Activated CD4-positive, alpha-beta T cell treated with anti-CD3 and anti-CD28 coated beads, Interleukin-2, amount 50 U/mL, for 4 hours (primary cell): ENCODE results near the gene CST8.

Experiments used
- DNase-seq, 2 experiments: peaks; one replicate each; pipeline ENCODE4 v3.0.0-alpha.2; 2020

Gene CST8

DNA sequence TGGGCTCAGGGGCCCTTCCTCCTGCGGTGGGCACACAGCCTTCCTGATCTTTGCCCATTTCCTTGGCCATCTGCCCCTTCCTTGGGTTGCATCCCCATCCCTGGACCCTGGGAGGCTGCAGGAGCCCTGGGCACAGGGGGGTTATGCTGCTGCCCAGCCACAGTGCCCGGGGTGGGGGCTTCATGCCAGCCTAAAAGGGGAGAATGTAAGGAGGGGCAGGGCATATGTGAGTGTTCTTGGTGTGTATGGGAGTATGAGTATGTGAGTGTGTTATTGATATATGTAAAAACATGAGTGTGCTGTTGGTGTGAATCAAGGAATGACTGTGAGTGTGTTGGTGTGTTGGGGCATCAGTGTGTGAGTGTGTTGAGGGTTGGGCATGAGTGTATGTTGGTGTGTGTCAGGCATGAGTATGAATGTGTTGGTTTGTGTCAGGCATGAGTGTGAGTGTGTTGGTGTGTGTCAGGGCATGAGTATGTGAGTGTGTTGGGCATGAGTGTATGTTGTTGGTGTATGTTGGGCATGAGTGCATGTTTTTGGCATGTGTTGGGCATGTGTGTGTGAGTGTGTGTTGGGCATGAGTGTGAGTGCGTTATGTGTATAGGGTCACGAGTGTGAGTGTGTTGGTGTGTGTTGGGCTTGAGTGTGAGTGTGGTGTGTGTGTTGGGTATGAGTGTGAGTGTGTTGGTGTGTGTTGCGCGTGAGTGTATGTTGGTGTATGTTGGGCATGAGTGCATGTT, 14.7 kb upstream of the CST8 start:
- DNase-seq: no peak

DNA sequence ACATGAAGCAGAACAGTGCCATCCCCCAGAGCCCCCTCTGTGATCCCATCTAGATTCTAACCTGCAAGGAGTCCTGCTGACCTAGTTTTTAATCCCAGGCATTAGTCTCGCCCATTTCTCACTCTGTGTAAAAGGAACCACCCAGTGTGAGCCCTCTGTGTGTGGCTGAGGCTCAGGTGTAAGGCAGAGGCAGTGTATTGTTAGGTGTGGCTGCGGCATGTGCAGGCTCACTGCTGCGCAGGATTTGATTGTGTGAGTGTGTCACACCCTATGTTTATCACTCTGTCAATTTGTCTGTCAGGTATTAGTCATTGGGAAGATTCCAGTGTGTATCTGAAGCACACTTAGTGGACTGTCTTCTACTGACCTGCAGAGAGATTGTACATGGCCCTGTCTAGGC, 13.7 kb upstream of the CST8 start:
- DNase-seq: no peak

DNA sequence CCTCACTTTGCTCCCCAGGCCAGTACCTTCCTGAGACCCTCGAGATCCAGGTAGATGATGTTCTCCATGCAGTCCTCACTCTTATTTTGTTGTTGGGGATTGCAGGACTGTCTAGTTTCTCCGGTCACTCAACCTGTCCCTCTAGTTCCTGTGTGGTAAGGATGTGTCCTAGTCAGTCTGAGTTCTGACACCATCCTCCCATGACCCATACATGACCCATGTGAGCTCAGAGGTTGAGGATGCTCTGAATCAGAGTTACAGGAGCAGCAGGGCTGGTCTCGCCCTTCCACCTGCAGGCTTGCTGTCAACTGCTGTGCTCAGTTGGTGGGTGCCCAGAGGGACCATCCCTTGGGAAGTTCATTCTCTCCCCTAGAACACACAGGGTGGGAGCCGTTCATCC, 11.9 kb upstream of the CST8 start:
- no peak for DNase-seq

DNA sequence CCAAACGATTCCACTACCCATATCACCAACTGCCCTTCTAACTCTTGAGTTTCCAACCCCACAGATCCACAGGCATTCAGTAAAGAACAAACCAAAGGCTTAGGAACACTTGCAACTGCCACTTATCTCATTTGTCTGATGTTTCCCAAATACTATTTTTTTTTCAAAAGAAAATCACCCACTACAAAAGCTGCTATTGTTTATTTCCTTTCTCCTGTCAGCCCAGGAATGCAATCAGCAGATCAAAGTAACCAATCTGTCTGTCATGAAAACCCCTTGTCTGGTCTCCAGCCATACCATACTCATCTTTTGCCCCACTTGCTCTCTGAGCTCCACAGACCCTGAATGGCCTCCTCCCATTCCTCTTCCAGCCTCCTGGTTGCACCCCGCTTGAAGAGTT, 8.8 kb upstream of the CST8 start:
- no peak for DNase-seq

DNA sequence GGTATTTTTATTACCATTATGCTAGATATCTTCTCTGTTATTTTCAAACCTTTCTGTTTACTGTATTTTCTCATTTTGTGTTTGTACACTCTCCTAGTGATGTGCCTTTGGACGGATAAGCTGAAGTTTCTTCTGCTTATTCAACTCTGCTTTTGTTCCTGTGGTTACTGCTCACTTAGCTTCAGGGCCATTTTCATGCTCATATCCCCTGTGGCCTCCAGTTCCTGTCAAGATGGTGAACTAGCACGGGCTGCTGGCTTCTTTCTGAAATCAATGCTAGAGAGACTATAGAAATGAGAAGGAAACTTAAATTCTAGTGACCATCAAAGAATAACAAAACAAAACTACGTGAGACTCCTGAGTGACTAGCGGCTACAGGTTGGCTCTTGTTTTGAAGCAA, 6.8 kb upstream of the CST8 start:
- no peak for DNase-seq

DNA sequence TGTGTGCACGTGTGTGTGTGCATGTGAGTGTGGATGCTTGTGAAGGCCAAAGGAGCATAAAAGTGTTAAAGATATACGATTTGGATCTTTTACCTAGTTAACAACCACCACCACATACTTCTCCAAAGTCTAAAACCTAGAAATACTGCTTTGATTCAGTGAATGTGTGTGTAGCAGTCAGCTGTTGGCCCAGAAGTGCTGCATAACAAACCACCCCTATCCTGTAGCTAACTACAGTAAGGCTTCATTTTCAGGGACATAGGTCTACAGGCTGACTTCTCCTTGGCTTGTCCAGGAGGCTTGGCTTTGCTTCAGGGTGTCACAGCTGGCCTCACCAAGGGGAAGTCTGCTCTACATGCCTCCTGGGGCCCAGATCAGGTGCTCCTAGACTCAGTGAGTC, 2.4 kb upstream of the CST8 start:
- no peak for DNase-seq

DNA sequence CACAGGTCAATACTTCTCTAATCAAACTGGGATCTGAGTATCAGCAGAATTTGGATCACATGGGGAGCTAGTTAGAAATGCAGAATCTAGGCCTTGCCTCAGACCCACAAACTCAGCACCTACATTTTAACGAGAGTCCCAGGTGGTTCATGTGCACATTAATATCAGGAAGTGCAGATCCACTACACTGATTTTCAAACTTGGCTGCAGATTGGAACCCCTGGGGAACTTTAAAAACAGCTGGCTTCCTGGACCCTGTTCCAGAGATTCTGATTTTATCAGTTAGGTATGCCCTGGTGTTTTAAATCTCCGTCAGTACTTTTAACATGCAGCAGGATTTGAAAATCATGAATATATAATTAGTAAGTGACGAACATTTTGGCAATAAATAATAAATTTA, 1.9 kb upstream of the CST8 start:
- no peak for DNase-seq

DNA sequence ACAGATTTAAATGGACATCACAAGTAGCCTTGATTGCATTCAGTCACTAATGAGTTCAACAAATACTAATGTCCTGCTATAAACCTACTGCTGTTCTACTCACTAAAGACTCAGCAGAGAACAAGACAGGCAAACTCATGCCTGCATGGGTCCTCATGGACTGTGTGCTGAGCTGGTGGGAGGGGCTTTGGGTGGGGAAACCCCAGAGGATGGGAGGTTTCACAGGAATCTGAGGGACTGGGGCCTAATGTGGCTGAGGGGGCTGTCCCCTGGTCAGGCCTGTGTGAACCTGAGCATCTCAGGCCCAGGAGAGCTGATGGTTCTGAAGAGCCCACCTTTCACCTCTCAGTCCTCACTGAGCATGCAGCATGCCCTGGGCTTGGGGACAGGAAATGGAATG, 1.4 kb downstream of the CST8 start:
- DNase-seq: no peak

DNA sequence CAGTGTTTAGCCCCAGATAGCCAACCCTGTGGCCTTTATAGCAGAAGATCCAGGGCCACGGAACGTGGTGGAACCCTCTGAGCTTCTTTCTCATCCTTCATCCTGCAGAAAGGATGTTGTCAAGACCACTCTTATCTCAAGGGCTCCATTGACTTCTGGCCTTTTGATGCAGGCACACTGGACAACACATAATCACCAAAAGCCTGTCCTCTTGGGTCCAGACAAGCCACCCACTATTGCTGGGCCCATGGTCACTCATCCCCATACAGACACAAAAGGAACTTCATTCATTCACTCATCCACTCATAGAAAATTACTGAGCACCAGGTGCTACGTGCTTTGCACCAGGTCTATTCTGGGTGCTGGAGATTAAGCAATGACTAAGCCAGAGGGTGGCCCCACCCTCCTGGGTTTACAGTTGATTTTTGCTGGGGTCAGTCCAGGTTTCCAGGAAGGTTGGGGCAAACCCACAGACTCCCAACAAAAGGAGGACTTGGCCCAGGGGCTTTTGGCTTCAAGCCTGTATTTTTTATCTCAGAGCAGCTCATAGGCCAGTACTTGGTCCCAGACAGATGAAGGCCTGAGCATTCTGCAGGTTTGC, 2.4 kb downstream of the CST8 start:
- DNase-seq: no peak

DNA sequence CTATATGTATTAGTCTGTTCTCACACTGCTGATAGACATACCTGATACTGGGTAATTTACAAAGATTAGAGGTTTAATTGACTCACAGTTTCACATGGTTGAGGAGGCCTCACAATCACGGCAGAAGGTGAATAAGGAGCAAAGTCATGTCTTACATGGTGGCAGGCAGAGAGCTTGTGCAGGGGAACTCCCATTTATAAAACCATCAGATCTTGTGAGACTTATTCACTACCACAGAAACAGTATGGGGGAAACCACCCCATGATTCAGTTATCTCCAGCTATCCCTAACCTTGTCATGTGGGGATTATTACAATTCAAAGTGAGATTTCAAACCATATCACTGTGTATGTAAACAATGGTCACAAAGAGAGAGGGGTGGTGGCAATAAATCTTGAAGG, 6.6 kb downstream of the CST8 start:
- no peak for DNase-seq

DNA sequence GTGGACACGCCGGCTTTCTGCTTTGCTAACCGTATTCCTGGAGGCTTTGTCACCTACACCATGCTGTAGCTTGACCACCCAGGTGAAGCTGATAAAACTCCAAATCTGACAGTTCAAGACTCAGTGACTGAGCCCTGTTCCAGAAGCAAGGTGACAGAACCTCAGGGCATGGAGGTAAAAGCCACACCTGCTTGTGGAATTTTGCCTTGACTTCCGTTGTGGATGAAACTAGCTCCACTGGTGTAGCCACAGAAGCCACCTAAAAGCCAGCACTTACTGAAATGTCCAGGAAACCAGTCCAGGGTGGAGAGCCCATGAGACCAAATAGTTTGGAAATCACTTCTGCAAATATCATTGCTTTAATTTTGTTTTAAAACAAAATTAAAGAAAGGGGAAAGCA, 11.0 kb downstream of the CST8 start:
- no peak for DNase-seq

DNA sequence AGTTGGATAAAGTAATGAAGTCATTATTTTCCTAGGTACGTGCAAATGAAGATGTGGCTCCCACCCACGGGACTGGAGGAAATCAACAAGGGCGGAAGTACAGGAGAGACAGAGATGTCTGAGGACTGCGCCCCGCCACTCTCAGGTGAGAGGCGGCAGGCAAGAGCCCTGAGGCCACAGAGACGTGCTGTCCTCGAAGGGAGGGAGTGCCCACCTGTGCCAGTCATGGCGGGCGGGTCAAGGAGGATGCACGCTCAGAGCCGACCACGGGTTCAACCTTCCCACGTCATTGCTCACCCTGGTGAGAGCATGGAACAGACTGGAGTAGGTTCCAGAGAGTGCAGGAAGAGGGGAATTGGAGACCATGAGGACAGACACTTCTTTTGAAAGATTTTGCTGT, 12.7 kb downstream of the CST8 start:
- DNase-seq: no peak

DNA sequence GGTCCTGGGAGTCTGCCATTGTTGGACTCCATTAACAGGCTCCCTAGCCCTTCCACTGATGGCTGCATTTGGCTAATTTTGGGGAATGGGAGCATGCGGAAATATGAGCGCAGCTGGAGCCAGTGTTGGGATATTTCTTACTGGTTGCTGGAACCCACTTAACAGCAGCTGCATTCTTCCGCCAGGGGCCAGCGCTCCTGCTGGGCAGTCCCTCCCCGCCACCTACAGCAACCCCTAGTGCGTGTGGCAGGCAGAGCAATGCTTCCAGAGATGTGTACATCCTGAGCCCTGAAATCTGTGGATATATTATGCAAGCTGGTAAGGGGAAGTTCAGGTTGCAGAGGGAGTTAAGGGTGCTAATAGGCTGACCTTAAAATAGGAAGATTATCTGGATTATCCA, 16.4 kb downstream of the CST8 start:
- no peak for DNase-seq

DNA sequence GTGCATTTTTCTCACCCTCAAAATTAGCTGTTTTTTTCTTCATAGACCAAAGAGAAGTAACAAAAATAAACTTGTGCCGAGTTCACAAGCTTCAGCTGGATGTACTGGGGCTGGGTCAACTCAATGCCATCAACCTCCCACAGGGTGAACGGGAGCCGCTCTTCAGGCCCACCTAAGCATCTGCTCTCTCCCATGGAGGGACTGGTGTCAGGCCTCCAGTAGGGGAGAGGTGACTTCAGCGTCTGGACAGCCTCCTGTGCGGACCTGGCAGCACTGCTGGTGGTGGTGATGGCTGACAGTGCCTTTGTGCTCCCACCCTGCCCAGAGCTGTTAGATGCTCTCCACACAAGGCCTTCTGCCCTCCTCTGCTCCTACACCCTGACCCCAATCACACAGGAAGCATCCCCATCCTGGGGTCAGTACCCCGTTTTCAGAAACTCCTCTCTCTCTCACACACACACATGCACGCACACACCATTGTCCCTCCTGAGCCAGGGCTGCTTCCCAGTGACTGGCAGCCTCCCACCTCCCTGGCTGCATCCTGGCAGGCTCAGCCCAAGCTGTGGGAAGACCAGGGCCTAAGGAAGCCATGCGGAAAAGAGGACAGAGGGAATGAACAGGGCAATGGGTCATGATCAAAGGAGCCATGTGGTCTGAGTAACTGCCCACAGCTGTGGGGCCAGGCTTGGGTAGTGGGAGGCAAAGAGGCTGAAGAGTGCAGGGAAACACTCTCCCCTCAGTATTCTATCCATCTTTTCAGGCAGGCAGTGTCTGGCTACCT, 17.7 kb downstream of the CST8 start:
- no peak for DNase-seq

DNA sequence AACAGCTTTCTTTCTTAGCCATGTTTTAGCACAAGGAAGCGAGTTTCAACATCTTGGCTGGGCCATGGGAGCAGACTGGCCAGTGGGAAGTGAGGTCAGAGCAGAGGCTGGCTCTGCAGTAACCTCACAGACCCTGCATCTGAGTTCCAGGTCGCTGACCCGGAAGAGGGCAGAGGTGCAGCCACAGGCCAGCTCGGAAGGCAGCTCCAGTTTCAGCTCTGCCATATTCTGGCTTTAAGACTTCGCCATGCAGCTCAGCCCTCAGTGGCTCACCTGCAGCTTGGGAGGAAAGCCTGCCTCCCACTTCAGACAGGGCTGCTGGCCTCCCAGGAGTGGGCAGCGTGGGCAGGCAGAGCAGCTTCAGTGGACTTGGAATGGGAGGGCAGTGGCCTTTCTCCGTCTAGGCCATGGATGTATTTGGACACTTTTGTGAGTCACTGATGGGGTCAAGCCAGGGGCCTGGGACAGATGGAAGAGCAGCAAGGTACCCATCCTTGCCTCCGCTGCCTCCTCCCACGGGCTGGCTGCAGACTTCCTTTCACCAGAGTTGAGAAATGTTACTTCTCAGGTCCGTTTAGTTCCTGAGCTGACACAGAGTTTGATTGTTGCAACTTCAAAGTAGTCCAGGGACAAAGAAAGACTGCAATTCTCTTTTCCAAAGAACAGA, 18.5 kb downstream of the CST8 start:
- DNase-seq: no peak

DNA sequence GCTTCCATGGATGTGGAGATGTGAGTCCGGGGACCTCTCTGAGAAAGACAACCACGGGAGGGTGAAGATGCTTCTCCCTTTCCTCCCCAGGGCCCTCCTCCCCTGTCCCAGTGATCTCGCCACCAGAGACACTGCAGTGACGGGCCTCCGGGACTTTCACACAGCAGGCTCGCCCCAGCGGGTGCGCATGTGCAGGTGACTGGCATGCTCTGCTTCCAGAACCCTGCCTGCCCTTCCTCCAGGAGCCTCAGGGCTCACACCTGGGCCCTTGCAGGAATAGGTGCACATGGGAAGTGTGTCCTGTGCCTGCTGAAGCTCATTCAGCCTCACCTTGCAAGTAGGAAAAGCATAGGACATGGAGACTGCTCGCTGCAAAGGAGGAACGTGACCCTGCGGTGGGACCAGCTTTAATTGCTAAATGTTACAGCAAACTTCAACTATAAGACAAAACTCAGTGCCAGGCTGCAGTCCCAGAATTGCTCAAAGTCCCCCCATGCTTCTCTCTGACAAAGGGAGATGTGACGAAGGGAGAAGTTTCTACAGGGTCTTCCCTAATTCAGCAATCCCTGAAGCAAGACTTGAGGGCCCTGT, 19.2 kb downstream of the CST8 start:
- DNase-seq: no peak

DNA sequence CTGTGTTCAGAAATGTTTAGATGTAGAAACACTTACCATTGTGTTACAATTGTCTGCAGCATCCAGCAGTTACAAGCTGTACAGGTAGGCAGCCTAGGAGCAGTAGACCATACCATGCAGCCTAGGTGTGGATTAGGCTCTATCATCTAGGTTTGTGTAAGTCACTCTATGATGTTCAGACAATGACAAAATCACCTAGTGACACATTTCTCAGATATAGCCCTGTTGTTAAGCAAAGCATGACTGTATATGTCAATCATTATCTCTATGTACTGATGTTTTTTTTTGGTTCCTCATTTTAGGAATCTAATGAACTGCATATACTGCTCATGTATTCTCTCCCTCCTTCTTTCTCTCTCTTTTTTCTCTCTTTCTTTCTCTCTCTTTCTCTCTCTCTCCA, 22.2 kb downstream of the CST8 start:
- DNase-seq: no peak

DNA sequence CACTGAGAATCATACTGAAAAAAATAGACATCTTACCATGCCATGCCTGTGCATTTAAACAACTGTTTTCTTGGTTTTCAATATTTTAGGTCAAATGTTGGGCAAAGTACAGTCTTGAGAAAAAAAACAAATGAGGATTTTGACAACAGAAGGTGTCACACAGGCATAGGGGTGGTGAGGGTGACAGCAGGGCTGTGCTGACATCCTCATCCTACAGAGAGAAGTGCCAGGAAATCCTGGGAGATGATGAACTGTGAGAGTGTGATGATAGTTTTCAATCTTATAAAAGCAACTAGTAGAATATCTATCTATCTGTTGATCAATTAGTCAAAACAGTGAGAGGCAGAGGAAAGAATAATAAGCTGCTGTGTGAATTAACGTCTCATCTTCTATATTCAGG, 23.9 kb downstream of the CST8 start:
- DNase-seq: no peak

DNA sequence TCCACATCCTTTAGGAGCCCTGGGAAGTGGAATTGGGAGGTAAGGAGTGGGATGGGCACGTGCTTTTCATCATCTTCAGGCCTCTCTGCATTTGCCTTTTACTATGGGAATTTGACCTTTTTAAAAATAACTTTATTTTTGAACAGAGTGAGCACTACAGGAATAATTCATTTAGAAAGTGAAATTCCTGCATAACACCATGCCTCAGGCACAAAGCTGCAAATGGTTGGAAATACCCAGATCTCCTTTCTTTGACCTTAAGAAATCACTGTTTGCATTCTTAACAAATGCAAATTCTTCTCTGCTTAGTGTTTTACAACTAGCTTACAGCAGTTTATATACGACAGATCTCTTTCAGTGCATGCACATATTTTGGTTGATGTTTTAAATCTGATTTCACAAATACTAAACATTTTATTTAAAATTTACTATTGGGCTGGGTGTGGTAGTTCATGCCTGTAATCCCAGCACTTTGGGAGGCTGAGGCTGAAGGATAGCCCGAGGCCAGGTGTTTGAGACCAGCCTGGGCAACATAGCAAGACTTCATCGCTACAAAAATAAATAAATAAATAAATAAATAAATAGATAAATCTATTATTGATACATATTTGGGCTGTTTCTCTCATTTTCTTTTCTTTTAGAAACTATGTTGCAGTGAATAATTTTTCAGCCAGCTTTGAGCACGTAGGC, 24.5 kb downstream of the CST8 start:
- no peak for DNase-seq

DNA sequence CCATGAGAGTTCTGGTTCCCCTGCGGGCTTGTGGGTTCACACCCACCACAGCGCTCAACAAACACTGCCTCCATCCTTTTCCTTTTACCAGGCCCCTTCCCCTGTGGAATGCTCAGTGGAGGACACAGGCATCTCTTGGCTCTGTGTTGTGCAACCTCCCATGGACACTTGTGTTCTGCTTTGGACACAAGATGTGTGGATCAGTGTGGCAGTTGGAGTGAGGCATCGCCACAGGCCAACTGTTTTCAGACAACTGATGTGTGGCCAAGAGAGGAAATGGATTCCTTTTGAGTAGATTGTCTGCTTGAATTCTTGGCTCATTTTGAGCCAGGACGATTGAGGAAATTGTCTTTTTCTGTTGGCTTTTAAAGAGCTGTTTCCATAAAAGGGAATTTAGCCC, 26.8 kb downstream of the CST8 start:
- no peak for DNase-seq

DNA sequence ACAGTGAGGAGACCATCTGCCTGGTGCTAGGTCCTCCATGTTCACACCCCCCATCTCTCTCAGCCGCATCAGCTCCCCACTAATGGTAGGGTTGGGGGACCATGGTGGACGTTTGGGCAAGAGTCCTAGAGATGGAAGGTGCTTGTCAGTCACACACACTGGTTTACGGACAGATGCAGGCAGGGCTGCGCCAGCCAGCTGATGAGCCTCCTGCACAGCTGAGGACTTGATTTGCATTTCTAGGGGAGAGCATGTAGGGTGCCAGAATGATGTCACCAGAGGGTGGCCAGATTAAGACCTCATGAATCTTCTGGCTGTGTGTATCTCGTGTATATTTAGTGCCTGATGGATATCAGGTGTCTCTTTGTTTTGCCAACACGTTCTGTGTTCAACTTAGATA, 28.6 kb downstream of the CST8 start:
- no peak for DNase-seq

DNA sequence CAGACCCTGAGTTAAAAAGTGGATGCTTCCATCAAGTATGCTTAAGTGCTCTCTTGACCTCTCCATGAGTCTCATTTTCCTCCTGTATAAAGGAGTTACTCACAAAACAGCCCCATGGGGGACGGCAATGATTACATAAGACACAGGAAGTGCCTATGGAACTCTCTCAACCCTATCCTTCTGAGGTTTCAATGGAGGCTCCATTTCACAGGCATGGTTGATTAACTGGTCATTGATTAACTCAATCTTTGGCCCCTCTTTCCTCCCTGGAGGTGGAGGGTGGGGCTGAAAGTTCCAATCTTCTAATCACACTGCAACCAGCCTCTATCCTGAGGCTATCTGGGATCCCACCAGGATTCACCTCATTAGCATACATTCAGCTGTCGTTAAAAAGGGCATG, 29.3 kb downstream of the CST8 start:
- DNase-seq: no peak

DNA sequence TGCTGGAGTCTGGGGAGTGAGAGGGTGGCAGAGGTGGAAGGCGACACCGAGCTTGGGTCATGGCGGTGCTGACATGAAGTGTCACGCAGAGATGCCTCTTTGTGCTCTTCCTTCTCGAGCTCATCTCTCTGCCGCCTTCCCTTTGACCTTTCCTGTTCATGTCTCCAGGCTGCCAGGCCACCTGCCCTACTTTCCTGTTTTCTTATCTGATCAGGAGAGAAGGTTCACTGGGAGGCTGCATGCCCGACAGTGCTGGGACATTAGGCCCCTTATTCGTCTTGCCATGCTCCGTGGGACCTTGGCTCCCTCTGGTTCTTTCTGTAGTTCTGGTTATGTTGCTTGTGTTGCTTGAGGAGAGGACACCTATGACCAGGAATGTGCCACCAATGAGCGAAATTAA, 33.2 kb downstream of the CST8 start:
- no peak for DNase-seq
